GM18519 (cell line): ENCODE measurements around the gene ADAMTS12.
"Not testable (repeated sequence)": the region's sequence is repeated elsewhere in the genome, so short reads cannot be mapped to it uniquely, and the experiment has no call there.

ENCODE experiments used
- ATAC-seq: cut with Tn5 transposase; IDR thresholded peaks from one replicate; pipeline ENCODE4 v1.9.1; 2021; ENCODE audit warnings: mild to moderate bottlenecking, moderate library complexity; ENCODE audit not compliant: unreplicated experiment, low FRiP score

ADAMTS12 gene

DNA sequence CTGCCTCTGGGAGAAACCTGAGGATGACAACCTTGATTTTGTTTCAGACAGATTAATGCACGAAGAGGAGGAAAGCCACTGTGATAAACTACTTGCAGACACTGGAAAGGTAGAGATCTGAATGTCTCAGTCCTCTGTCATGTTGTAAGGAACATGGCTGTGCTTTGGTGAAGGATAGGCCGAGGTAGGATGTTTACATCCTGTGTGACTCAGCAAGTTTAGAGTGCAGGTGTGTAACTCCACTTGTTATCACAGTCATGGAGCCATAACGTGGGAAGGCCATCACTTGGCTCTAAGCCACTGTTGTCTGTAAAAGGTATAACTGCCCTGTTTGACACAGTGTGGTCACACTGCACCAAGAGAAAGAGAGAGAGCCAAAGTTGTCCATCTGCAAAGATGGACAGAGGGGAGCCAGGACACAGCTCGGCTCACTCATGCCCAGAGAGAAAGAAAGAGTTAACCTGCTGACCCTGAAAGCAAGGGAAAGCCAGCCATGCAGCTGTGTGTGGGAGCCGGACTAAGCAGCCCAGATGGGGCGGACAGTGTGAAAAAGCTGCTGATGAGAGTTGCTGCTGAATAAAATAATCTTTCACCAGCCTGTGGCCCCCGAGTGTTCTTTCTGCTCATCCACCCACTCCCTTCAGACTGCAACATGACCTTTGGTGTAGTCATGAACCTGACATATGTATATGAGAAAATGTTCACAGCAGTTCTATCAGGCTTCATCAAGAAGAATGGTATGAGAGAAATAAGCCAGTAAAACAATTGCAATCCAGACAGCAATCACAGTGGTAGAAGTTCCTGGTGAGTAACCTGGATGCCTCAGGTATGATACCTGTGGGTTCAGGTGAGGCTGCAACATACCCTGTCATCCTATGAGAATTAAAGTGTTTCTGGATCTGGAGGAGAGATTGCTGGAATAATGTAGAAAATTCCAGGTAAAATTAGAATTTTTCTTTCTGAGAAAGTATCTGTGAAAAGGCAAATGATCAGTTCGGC is 335.2 kb downstream of the ADAMTS12 start:
- no peak for ATAC-seq

DNA sequence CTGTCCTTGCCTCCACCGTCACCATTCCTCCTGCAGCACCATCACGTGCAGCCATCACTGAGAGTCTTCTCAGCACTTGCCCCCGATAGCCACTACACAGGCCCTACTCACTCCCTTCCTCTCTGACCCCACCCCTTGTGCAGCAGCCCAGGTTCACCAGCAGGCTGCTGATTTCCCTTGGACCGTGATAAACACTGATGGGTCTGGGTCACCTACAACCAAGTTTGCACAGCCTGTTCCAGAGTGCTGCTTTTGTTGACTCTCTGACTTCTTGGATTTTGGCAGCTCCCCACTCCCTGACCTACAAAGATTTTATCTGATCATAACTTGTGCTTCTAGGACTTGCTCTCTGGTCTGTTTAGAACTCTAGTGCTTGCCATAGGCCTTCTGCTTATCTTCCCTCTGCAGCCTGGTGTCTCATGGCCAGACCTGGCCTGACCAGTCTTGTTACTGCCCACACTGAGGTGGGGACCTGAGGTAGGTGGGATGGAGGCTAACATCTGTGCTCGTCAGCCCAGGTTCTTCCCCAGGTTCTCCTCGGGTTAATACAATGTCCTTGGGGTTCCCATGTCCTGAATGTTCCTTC is 341.7 kb downstream of the ADAMTS12 start:
- no peak for ATAC-seq

DNA sequence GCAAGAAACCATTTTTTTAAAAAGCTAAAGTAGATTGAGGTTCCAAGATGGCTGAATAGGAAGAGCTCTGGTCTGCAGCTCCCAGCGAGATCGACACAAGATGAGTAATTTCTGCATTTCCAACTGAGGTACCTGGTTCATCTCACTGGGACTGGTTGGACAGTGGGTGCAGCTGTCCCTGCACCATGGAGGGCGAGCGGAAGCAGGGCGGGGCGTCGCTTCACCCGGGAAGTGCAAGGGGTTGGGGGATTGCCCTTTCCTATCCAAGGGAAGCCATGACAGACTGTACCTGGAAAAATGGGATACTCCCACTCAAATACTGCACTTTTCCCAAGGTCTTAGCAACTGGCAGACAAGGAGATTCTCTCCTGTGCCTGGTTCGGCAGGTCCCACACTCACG is 352.0 kb downstream of the ADAMTS12 start:
- not testable (repeated sequence) for ATAC-seq

DNA sequence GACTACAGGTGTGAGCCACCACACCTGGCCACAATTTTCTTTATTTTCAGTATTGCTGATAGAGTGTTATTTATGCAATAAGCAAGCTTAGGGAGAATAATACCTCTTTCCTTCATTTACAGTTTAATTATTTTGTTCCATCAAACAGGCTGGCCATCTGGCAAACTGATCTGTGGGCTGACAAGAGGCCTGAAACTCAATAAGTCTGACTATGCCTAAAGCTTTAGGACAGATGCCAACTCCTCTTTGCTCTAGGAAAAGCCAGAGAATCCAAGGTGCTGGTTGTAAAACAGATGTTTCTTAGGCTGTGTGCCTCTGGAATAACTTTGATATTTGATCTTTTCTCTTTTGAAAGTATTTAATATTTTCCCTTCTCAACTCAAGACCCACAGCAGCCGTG is 352.6 kb downstream of the ADAMTS12 start:
- ATAC-seq, result no peak

DNA sequence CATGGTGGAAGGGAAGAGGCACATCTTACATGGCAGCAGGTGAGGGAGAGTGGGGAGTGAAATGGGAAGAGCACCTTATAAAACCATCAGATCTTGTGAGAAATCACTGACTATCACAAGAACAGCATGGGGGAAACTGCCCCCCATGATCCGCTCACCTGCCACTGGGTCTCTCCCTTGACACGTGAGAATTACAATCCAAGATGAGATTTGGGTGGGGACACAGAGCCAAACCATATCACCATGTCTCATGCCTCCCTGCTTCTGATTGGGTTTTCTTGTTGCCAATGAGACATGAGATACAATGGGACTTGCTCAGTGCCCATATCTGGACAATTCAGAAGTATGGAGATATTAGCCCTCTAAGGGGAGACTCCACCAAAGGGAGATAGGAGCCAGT is 353.6 kb downstream of the ADAMTS12 start:
- ATAC-seq, result no peak

DNA sequence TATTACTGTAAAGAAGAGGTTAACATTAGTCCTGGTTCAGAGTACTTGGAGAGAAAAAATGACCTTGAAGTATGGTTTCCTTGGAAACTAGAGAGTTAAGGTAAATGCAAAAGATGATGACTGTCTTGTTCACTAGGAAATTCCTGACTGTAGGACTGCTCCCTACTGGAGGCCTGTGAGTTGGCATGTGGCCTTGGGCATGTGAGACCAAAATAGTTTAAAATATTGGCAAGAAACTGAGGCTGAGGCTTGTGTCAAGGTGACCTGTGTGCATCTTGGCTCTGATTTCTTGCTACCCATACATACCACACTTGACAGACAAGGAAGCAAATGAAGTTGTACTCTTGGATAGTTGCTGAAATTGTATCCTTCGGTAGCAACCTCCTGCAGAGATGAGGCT is 354.6 kb downstream of the ADAMTS12 start:
- no peak for ATAC-seq

DNA sequence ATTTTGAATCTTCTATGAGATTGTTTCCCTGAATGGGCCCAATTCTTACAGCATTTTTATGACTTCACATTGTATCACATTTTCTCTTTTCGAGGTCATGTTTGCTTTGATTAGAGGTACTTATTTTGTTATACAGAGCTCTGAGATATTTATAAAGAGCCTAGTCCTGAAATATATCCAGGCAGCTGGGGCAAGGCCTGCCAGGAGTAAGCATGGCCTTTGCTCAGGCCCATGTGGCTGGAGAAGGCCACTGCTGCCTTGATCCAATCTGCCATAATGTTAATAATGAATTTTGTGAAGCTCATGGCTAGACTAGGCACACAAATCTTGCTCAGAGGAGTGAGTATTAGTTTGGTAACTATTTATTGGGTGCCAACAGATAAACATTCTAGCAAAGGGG is 355.0 kb downstream of the ADAMTS12 start:
- no peak for ATAC-seq

DNA sequence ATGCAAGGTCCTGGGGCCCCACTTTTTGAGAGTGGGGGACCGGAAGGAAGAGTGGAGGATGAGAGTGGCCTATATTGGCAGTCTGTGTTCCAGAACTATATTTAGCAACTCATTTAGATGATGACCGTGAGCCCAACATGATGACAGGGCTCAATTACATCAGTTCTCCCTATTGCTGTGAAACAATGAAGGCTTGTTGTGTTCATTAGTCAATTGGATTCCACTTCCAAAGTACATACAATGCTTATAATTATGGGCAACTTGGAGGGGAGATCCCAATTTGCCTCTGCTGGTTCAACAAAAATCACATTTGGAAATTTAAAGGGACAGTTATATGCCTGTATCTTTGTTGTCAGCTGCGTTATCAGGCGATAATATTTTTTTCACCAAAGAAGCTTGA is 360.0 kb downstream of the ADAMTS12 start:
- ATAC-seq, result no peak

DNA sequence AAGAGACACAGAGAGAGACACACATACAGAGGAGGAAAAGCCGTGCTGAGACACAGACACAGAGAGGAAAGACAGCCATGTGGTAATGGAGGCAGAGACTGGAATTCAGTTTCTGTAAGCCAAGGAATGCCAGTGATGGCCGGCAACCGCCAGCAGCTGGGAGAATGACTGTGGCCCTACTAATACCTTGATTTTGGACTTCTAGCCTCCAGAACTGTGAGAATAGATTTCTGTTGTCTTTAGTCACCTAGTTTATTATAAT is 360.8 kb downstream of the ADAMTS12 start:
- no peak for ATAC-seq

DNA sequence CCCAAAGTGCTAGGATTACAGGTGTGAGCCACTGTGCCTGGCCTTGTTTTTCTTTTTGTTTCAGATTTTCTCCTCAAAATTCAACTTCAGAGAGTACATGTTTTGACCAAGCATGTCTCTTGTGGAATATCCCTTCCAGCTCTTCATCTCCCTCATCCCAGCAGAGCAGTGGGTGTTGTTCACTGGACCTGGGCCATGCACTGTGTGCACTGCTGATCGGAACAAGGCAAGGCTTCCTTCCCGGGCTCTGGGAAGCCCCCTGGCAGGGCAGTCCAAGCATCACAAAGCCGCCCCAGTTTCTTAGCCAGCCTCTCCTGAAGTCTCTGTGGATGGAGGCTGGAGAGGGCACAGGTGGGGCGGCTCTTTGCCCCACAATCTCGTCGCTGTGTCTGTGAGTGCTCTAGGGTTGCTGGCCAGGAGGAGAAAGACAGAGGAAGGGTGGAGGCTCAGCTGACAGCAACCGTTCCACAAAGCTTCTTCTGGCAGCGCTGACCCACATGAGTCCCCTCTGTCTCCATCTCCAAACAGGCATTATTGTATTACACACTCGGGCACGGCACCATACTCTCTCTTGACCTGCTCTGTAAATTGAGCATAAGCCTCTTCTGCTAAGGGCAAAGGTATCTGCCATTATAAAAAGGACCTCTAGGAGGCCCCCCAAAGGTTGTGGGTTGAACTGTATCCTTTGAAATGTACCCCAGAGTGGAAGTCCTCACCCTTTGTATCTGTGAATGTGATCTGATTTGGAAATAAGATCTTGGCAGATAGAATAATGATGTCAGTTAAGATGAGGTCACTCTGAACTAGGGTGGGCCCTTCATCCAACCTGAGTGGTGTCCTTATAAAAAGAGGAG is 361.4 kb downstream of the ADAMTS12 start:
- ATAC-seq, result no peak

DNA sequence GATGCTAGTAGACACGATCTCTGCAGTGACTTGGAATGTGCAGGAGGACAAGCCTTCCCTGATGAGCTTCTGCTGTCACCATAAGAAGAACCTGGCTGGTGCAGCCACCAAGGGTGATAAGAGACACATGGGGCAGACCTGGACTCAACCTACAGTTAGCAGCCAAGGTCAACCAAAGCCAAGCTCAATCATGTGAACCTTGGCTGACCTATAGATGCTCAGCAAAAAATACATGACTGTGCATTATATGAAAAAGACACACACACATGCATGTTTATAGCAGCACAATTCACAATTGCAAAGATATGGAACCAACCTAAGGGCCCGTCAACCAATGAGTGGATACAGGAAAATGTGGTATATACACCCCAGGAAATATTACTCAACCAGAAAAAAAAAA is 364.1 kb downstream of the ADAMTS12 start:
- ATAC-seq, result no peak

DNA sequence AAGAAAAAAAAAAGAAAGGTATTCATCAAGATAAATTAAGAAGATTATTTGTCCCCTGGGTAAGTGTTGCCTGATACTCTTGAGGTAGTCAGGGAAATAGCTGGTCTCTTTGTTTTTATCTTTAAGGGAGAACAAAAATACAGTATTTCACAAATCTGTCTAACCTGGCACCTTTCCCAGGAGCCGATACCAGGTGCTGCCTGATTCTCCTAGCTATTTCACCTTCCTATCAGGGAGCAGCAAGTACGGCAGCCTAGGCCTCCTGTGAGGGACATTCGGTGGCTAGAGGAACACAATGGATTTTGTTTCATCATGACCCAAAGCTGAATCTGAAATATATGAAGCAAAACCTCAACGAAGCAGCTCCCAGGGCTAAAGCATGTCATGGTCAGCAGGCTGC is 365.0 kb downstream of the ADAMTS12 start:
- ATAC-seq, result no peak

DNA sequence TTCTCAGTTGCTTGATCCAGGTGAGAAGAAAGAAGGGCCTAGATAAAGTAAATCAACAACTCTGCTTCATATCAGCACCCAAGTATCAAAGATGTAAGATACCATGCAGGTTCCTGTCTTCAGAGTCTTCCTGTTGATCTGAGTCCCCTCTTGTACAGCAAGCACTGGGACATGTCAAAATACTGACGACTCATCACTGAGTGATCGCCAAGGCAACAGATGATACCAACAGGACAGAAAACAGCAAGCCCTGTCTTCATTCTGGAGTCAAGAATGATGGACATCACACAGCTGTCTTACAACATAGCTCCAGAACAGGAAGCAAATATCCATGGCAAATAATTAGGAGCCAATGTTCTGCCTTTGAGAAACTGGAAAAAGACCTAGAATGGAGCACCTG is 367.3 kb downstream of the ADAMTS12 start:
- no peak for ATAC-seq

DNA sequence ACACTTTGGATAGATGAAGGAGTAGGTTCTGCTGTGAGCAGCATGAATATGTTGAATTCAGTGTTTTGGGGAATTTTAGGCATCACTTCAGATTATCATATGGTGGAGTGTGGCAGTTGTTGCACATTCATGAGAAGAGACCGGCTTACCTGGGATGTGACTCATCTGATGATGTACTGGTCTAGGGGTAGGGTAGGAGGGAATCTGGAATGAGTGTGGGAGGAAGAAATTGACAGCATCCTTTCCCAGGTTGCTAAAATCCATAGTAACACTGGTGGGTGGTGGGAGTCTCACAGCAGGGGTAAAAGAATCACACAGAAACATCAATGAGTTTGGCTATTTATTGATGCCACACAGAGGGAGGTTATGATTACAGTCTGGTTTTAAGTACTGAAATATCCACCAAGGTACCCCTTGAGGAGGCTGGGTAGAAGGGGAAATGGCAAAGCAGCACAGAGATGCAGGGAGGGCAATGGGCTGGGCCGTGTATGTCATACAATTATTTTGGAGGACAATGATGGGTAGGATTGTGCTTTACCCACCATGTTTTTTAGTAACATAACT is 368.5 kb downstream of the ADAMTS12 start:
- ATAC-seq, result no peak

DNA sequence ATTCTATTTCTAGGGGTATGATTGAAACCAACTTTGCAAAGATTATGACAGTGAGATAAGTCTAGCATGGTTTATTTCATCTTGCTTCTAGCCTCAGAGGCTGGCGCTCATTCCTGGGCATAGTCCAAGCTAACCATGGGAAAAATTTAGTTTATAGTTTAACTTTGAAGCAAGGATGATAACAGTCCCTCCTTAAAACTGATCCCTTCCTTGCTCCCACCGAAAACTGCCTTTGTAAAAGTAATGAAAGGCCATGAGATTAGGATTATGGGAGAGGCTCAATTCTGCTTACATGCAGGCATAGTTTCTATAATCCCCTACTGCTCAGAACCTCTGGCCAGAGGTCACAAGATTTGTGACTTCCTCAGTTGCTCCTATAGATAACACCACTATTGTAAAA is 375.4 kb downstream of the ADAMTS12 start:
- no peak for ATAC-seq

DNA sequence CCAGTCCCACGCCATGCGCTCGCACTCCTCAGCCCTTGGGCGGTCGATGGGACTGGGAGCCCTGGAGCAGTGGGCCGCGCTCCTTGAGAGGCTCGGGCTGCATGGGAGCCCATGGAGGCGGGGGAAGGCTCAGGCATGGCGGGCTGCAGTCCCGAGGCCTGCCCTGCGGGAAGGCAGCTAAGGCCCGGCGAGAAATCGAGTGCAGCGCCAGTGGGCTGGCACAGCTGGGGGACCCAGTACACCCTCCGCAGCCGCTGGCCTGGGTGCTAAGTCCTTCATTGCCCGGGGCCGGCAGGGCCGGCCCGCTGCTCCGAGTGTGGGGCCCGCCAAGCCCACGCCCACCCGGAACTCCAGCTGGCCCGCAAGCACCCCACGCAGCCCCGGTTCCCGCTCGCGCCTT is 376.4 kb downstream of the ADAMTS12 start:
- not testable (repeated sequence) for ATAC-seq

DNA sequence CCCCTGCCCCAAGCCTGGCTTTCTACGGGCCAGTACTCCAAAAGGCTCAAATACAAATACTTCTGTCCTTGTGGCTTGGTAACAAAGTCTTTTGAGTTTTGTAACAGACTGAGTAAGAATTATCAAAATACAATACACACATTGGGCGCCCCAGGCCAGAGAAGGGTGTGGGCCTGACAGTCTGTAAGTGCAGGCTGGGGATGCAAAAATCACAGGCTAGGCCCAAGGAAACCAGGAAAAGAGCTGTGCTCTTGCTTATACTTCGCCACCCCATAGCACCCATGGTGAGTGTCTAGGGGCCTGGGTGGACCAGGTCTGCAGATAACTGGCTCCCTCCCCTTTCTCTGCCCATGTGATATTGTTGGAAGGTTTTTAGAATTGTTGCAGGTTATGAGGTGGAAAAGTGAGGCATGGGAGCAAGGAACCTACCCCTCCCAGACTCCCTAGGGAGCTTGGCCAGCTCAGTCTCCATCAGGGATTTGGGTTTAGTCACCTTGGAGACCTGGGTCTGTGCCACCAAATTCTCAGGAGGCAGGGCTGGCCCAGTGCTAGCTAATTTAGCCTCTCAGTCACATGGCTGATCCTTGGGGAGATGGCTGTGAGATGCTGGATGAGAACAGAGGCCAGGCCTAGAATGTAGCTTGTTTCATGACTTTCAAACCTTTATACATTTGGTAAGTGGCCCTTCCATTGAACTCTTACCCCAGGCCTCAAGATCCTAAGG is 378.2 kb downstream of the ADAMTS12 start:
- no peak for ATAC-seq

DNA sequence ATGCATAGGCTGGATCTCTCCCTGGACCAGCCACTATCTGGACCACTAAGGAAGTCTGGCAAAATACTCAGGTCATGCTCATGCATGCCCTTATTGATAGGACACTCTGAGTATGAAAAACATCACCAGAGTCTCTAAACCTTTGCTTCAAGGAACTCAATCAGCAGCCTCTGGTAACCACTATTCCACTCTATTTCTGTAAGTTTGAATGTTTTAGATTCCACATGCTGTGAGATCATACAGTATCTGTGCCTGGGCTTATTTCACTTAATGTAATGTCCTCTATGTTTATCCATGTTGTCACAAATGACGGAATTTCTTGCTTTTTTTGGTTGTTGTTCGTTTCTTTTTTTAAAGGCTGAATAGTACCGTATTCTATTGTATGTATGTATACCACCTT is 382.8 kb downstream of the ADAMTS12 start:
- no peak for ATAC-seq

DNA sequence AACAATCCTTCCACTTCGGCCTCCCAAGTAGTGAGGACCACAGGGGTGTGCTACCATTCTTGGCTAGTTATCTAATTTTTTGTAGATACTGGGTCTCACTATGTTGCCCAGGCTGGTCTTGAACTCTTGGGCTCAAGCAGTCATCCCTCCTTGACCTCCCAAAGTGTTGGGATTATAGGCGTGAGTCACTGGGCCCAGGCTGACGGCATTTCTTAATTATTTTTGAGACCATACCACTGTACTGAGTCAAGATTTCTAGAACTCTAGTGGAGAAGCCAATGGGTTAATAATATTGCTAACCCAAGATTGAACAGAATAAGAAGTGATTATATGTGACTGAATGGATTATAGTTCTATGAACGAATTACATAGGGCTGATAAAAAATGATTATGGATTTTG is 384.4 kb downstream of the ADAMTS12 start:
- no peak for ATAC-seq

DNA sequence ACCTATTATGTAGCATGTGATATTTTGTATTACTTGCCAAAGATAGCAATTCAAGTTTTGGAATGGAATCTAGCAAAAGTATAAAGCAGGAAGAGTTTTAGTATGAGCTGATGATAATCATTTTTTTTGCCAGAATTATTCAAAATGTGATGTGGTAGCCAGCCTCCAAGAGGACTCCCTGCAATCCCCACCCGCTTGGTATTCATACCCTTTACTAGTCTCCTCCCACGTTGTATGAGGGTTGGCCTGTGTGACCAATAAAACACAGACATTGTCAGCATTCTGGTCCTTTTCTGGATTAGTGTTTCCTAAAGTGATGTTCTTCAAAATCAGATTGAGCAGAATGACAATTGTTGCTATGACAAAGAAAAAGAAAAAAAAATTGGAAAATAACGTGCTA is 387.2 kb downstream of the ADAMTS12 start:
- ATAC-seq, result no peak
